ENCODE data around the gene TEX264.

TEX264 gene

GRCh38 chr3:51680196-51680595, 9.1 kb downstream of the TEX264 start:
- no peak for TF ChIP-seq CTCF (conservative IDR thresholded peaks at IDR 0.05; ENCODE audit: control insufficient read depth, insufficient read depth, low read depth, low read length)
- DNase-seq (ENCODE audit: low read depth): no peak
- no peak overlapping the region for H3K4me3 ChIP-seq (ENCODE audit: control insufficient read depth, low read depth, low read length)

GRCh38 chr3:51680663-51681230, 9.7 kb downstream of the TEX264 start:
- no peak for TF ChIP-seq CTCF (conservative IDR thresholded peaks at IDR 0.05; ENCODE audit: control insufficient read depth, insufficient read depth, low read depth, low read length)
- no peak for DNase-seq (ENCODE audit: low read depth)
- H3K4me3 ChIP-seq (ENCODE audit: control insufficient read depth, low read depth, low read length): no peak overlapping the region

GRCh38 chr3:51681453-51681852, 10.4 kb downstream of the TEX264 start:
- TF ChIP-seq CTCF (conservative IDR thresholded peaks at IDR 0.05; ENCODE audit: control insufficient read depth, insufficient read depth, low read depth, low read length): no peak
- H3K4me3 ChIP-seq (ENCODE audit: control insufficient read depth, low read depth, low read length): no peak overlapping the region
- DNase-seq (ENCODE audit: low read depth): peak; percentile 18

- TF ChIP-seq CTCF (conservative IDR thresholded peaks at IDR 0.05; ENCODE audit: control insufficient read depth, insufficient read depth, low read depth, low read length): peak; percentile 92
- DNase-seq (ENCODE audit: low read depth): peak; percentile 90
- no peak overlapping the region for H3K4me3 ChIP-seq (ENCODE audit: control insufficient read depth, low read depth, low read length)
These were observed 11.0 kb downstream of the TEX264 start for GRCh38 chr3:51682079-51682478.

GRCh38 chr3:51682526-51682925, 11.5 kb downstream of the TEX264 start:
- no peak for TF ChIP-seq CTCF (conservative IDR thresholded peaks at IDR 0.05; ENCODE audit: control insufficient read depth, insufficient read depth, low read depth, low read length)
- no peak overlapping the region for H3K4me3 ChIP-seq (ENCODE audit: control insufficient read depth, low read depth, low read length)
- DNase-seq (ENCODE audit: low read depth): no peak

GRCh38 chr3:51683566-51683965, 12.5 kb downstream of the TEX264 start:
- no peak overlapping the region for H3K4me3 ChIP-seq (ENCODE audit: control insufficient read depth, low read depth, low read length)
- TF ChIP-seq CTCF (conservative IDR thresholded peaks at IDR 0.05; ENCODE audit: control insufficient read depth, insufficient read depth, low read depth, low read length): no peak
- DNase-seq (ENCODE audit: low read depth): no peak
